NCI-H128 (cell line): ENCODE results near the gene TANC1.

ENCODE experiments used
- DNase-seq: peaks from one replicate; lab custom pipeline; 2025; ENCODE audit not compliant: unreplicated experiment; lab: John Stamatoyannopoulos, UW

The TANC1 gene

DNA sequence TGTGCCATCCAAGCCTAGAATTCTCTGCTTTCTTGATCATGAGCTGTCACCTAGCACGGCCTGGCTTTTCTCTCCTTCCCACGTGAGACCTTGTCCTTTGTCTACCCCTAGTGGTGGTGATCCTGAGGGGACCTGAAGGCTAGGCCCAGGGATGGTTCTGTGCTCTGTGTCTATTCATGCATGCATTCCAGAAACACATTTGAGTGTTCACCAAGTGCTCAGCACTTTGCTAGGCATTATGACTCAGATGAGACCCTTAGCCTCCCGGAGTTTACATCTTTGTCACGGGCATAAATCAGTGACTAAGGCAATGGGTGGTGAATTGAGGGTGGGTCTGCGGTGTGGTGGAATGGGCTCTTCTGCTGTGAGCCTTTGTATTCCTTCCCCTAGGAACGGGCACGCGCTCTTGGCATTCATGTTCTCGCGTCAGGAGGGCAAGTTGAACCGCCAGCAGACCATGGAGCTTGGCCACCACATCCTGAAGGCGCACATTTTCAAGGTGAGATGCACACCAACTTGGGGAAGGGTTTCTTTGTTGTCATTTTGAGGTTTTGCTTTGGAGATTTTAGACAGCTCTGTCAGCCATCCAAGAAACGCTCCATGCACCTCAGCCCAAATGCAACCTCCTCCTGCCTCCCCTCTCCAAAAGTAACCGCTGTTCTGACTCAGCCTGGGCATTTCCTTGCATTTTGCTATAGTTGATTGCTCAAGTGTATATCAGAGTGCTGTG, 217.1 kb downstream of the TANC1 start:
- DNase-seq = no peak

DNA sequence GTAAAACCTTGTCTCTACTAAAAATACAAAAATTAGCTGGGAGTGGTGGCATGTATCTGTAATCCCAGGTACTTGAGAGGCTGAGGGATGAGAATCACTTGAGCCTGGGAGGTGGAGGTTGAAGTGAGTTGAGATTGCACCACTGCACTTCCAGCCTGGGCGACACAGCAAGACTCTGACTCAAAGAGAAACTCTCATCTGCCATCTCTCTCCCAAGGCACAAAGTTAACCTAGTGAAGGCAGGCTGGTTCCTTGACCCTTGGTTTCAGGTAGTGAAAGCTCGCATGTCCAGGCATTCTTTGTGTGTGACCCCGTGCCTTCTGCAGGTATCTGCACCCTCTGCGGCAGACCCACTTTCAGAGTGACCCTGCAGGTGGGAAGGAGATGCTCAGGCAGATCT, 218.0 kb downstream of the TANC1 start:
- DNase-seq = no peak

DNA sequence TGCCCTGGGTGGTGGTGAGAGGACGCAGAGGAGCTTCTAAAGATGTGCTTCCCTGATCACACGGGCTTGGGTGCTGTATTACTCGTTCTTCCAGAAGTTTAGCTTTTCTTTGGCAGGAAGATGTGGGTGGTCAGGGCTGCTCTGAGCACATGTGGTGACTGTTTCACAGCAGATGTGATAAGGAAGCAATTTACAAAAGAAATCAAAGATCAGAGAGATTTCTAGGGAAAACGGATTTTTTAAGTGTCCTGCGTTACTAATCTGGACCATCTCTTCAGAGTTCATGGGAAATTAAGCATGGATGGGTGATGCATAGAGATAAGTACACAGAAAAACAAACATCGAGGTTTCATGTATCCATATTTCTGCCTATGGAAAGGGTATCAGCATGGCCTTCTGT, 218.7 kb downstream of the TANC1 start:
- DNase-seq = no peak

GRCh38 chr2:159188449-159188848, 220.0 kb downstream of the TANC1 start:
- no peak for DNase-seq

- no peak for DNase-seq
Observed at GRCh38 chr2:159192371-159192918, 224.0 kb downstream of the TANC1 start.

- no peak for DNase-seq
Observed at GRCh38 chr2:159193791-159194190, 225.4 kb downstream of the TANC1 start.

GRCh38 chr2:159194241-159194640, 225.8 kb downstream of the TANC1 start:
- no peak for DNase-seq

DNA sequence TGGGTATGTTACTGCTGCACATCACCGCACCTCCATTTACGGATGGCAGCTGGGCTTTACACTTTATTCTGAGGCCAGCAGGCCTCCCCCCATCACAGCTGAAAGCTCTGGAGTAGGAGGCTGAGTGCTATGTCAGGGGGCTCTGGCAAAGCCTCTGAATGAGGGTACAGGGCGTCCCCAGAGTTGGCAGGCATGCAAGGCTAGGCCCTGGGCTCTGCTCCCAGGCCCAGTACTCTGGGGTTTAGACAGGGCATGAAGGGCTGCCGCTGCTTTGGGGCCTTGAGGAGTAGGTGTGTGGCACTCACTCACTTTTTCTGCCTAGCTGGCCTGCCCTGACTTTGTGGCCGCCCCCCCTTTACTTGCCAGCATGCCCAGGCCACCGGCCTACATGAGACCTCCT, 227.3 kb downstream of the TANC1 start:
- DNase-seq = no peak

DNA sequence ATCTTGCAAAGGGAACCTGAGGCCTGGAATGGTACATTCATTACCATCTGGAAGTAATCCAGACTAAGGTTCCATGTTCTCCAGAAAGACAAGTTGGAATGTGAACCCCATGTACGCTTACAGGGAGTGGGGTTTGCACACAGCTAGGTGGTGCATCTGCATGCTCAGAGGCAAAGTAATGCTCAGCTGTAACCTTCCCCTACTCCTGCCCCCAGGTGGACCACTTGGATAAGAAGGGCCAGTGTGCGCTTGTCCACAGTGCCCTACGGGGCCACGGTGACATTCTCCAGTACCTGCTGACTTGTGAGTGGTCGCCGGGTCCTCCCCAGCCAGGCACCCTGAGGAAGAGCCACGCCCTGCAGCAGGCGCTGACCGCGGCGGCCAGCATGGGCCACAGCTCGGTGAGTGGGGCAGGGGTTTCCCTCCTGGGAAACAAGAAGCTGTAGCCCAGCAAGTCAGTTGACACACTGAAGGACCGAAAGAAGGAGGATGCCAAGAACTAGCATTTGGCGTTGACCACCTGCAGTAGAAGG, 228.0 kb downstream of the TANC1 start:
- no peak for DNase-seq

DNA sequence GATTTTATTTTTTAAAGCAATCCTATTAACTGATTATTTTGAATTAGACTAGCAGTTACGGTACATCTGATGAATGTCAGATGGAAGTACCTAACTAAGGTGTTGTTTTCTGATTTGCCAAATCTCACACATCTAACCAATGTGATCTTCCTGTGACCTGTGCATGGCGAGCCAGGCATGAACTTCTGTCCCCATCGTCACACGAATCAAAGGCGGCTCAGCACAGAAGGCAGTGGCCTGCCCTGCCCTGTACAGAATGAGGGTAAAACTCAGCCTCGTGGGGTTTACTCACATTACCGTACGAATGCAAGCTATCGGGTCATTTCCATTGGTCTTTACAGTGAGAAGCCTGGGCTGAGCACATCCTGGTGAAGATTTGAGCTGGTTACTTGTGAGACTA, 230.8 kb downstream of the TANC1 start:
- DNase-seq = no peak

- DNase-seq = no peak
Observed at GRCh38 chr2:159199761-159200465, 231.5 kb downstream of the TANC1 start.

DNA sequence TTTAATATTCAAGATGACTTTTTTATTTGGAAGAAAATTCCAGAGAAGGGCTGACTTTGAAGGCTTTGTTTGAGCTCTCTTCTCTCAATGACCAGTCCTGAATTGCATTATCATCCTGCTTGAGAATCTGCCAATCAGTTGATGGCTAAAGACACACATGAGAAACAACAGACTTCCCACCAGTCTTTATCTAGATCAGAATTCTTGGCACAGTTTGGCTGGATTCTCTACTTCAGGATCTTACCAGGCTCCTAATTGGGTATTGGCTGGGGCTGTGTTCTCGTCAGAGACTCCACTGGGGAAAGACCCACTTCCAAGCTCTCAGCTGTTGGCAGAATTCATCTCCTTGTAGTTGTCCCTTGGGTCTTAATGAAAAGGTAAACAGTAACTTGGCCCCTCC, 232.1 kb downstream of the TANC1 start:
- DNase-seq = no peak

DNA sequence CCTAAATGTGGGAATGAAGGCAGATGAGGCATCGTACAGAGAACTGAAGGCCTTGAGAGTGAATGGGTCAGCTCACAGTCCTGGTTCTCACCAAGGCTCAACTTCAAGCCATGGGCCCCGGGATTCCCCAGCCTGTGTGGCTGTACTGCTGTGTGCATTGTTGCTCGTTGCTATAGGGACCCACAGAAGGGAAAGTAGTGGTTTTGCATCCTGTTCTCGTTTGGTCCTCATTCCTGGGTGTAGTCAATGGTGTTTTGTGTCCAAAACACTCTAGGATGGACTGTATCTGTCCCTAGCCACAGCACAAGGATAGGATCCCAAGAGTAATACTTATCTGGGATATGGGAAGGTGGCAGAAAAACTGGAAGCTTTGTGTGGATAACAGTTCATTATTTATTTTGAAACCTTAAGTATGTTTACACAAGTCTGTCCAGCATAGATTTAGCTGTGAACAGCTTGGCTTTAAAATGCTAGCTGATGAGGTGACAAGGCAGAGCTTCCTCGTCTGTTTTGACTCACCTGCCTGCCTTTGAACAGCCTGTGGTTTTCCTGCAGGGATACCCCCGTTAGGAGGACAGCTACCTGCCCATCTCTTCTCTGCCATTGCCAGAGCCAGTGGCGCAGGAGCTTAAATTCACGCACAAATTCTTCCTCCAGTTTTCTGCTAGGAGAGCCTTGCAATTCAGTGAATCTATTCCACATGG, 233.1 kb downstream of the TANC1 start:
- DNase-seq = no peak

GRCh38 chr2:159202568-159203071, 234.2 kb downstream of the TANC1 start:
- DNase-seq = no peak

GRCh38 chr2:159204381-159205144, 236.1 kb downstream of the TANC1 start:
- DNase-seq = no peak

DNA sequence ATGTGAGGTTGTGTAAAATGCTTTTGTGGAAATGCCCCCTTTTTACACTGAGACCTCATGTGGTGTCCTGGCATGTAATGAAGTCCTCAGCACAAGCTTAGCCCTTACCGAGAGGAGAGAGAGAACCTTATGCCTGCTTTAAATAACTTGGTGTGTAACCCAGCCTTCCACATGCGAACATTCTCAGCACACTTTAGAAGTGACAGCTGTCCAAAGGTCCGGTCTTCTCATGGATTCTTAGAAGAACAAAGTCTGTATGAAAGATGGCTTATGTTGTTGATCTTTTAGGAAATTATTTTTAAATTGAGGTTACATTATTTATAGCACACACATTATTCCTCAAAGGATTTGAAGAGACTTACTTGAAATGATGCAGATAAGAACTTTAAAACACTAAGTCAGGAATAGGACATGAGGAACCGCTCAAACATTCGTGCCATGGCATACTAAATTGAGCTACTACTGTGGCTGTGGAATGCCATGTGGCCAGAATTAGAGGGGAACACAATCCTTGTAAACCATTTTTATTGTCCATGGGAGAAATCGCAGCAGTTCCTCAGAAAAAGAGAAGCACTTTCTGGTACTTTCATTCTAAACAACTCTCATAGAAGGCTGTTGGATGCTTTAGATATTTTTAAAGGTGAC, 238.4 kb downstream of the TANC1 start:
- no peak for DNase-seq

- no peak for DNase-seq
Observed at GRCh38 chr2:159208438-159208837, 240.0 kb downstream of the TANC1 start.

- no peak for DNase-seq
Observed at GRCh38 chr2:159209341-159210306, 241.2 kb downstream of the TANC1 start.
